H1 (cell line): Measurements from ENCODE around the gene YWHAG. TPM values are rescaled to one million over a fixed set of nuclear protein-coding genes. Genes with fewer than 3 reads are reported as not detected.

Experiments used
- CHD2 ChIP-seq: IDR thresholded peaks from 2 replicates; pipeline ENCODE4 v1.6.1; 2012; ENCODE audit warnings: low read length, improper control_type of control experiment
- CHD7 ChIP-seq: fragments of 300-600 bp; sonication (generic); IDR thresholded peaks from 2 replicates; pipeline ENCODE4 v1.7.1; 2012; ENCODE audit warnings: low read length, moderate library complexity, mild to moderate bottlenecking, inconsistent platforms; ENCODE audit not compliant: insufficient replicate concordance
- GTF2F1 ChIP-seq: IDR thresholded peaks from 2 replicates; pipeline ENCODE4 v1.6.1; 2012; ENCODE audit warnings: low read depth, low read length, improper control_type of control experiment, borderline replicate concordance
- KDM1A ChIP-seq: fragments of 200-600, 300-600 bp; sonication (generic); IDR thresholded peaks from 2 replicates; pipeline ENCODE4 v1.7.1; 2016; ENCODE audit warnings: mild to moderate bottlenecking, low read length, borderline replicate concordance
- KDM4A ChIP-seq: IDR thresholded peaks from one replicate; pipeline ENCODE4 v1.7.1; 2012; ENCODE audit warnings: low read depth, mild to moderate bottlenecking, moderate library complexity, low read length, inconsistent platforms; ENCODE audit not compliant: severe bottlenecking
- NRF1 ChIP-seq: IDR thresholded peaks from 2 replicates; pipeline ENCODE4 v1.6.1; 2011; ENCODE audit warnings: mild to moderate bottlenecking, low read depth, low read length, improper control_type of control experiment
- PHF8 ChIP-seq: fragments of 200-600 bp; sonication (generic); conservative IDR thresholded peaks from 2 replicates; pipeline ENCODE4 v1.7.1; 2012; ENCODE audit warnings: low read depth, mild to moderate bottlenecking, inconsistent platforms, low read length, moderate library complexity
- POU5F1 ChIP-seq: IDR thresholded peaks from 2 replicates; pipeline ENCODE4 v1.6.1; 2011; ENCODE audit warnings: low read depth, mild to moderate bottlenecking, low read length, moderate library complexity
- SIRT6 ChIP-seq: IDR thresholded peaks from one replicate; pipeline ENCODE4 v1.7.1; 2012; ENCODE audit warnings: low read length, inconsistent platforms
- SIX5 ChIP-seq: IDR thresholded peaks from 2 replicates; pipeline ENCODE4 v1.6.1; 2011; ENCODE audit warnings: mild to moderate bottlenecking, low read depth, low read length
- SP1 ChIP-seq: IDR thresholded peaks from 2 replicates; pipeline ENCODE4 v1.6.1; 2011; ENCODE audit warnings: low read depth, low read length
- SRF ChIP-seq: IDR thresholded peaks from 2 replicates; pipeline ENCODE4 v1.6.1; 2011; ENCODE audit warnings: mild to moderate bottlenecking, low read depth, low read length, moderate library complexity
- polyA plus RNA-seq, 7 experiments: library from polyadenylated mRNA; depleted of rRNA in 3 of 7; stranded (reverse) in 5 of 7; unstranded in 2 of 7; fragments of >200 nt in 5 of 7; fragments of 200-250 nt in 2 of 7; gene quantifications; 1 replicate in 5 of 7; 2 replicates in 1 of 7; 4 replicates in 1 of 7; pipeline versions ENCODE4 v1.2.1 to v1.2.3, GENCODE V29; 2011 to 2013; ENCODE audit warnings: missing spikeins in 2 of 7, mixed read lengths in 2 of 7
- total RNA-seq: library from RNA; stranded (reverse); fragmentation: NEBNext Ultra II Directional; extraction: Animal tissue kit (Norgen Biotek cat#: 25700); gene quantifications from 2 replicates; pipeline ENCODE4 v1.2.1, GENCODE V29; 2021

The YWHAG gene
- total and polyA plus RNA-seq, 2 of the 8 experiments (the other 6 are each of a cell fraction or from before 2014, with no cell fraction given): 57.2 to 241 TPM

- TF ChIP-seq CHD7 (no peak), SIRT6 (no peak), SRF (no peak), GTF2F1 (no peak), KDM1A (peak; percentile 95), POU5F1 (no peak), CHD2 (peak; percentile 45; the same call in 1 of the 2 replicates), PHF8 (no peak), SP1 (no peak), NRF1 (no peak), SIX5 (no peak), KDM4A (peak; percentile 32)
Measured at GRCh38 chr7:76314042-76314721, 44.6 kb downstream of the YWHAG start (continued).
